Neuronal stem cell (in vitro differentiated cells): ENCODE data around the gene STX1B.

Source experiments
- DNase-seq: peaks from one replicate; pipeline ENCODE4 v3.0.0-alpha.2; 2013; ENCODE audit warnings: low spot score
- H2AFZ ChIP-seq: one replicate; pipeline ENCODE4 v1.6.1; 2013; ENCODE audit warnings: mild to moderate bottlenecking, low read length, inconsistent platforms
- H2AK5ac ChIP-seq: 2 replicates; pipeline ENCODE4 v1.6.1; 2013; ENCODE audit warnings: low read depth, mild to moderate bottlenecking, inconsistent platforms, low read length, moderate library complexity, mixed read lengths
- H2BK120ac ChIP-seq: 2 replicates; pipeline ENCODE4 v1.6.1; 2013; ENCODE audit warnings: low read depth, mild to moderate bottlenecking, inconsistent platforms, low read length, moderate library complexity, mixed read lengths
- H2BK12ac ChIP-seq: one replicate; pipeline ENCODE4 v1.6.1; 2013; ENCODE audit warnings: low read length, inconsistent platforms
- H2BK15ac ChIP-seq: 2 replicates; pipeline ENCODE4 v1.6.1; 2013; ENCODE audit warnings: mild to moderate bottlenecking, low read length, inconsistent platforms, mixed read lengths
- H2BK5ac ChIP-seq: one replicate; pipeline ENCODE4 v1.6.1; 2013; ENCODE audit warnings: inconsistent platforms, mild to moderate bottlenecking, low read length, moderate library complexity
- H3K14ac ChIP-seq: one replicate; pipeline ENCODE4 v1.6.1; 2013; ENCODE audit warnings: low read length, inconsistent platforms
- H3K18ac ChIP-seq: 2 replicates; pipeline ENCODE4 v1.6.1; 2013; ENCODE audit warnings: low read length, inconsistent platforms
- H3K23ac ChIP-seq: 2 replicates; pipeline ENCODE4 v1.6.1; 2013; ENCODE audit warnings: low read depth, mild to moderate bottlenecking, mixed read lengths, low read length, inconsistent platforms; ENCODE audit not compliant: poor library complexity
- H3K27ac ChIP-seq: replicated peaks from 3 replicates; pipeline ENCODE4 v1.5.1; 2013; ENCODE audit warnings: low read length, inconsistent platforms
- H3K27me3 ChIP-seq, 3 experiments: 2 replicates each; pipeline ENCODE4 v1.6.1; 2013; ENCODE audit warnings: low read length in 3 of 3, mild to moderate bottlenecking in 2 of 3, inconsistent platforms in 1 of 3, low read depth in 1 of 3, mixed read lengths in 1 of 3, moderate library complexity in 1 of 3; ENCODE audit not compliant: control insufficient read depth in 3 of 3, insufficient read depth in 3 of 3
- H3K36me3 ChIP-seq, 2 donors: replicated peaks in 1 of 2; 2 replicates each; pipeline ENCODE4 v1.6.1; 2013; ENCODE audit warnings: low read length in 2 of 2; ENCODE audit not compliant: control insufficient read depth in 2 of 2, insufficient read depth in 2 of 2
- H3K4ac ChIP-seq: 2 replicates; pipeline ENCODE4 v1.6.1; 2013; ENCODE audit warnings: inconsistent platforms, mild to moderate bottlenecking, low read length, moderate library complexity
- H3K4me1 ChIP-seq, 2 donors: 1 replicate in 1 of 2; 2 replicates in 1 of 2; pipeline ENCODE4 v1.6.1; 2013; ENCODE audit warnings: low read length in 2 of 2, low read depth in 1 of 2; ENCODE audit not compliant: control insufficient read depth in 2 of 2, insufficient read depth in 1 of 2
- H3K4me2 ChIP-seq: one replicate; pipeline ENCODE4 v1.6.1; 2013; ENCODE audit warnings: mild to moderate bottlenecking, low read length, inconsistent platforms; ENCODE audit not compliant: insufficient read depth, poor library complexity, severe bottlenecking
- H3K4me3 ChIP-seq, 2 donors: 2 replicates each; pipeline ENCODE4 v1.5.1; 2013; ENCODE audit warnings: low read length in 2 of 2, mild to moderate bottlenecking in 2 of 2, inconsistent platforms in 1 of 2, moderate library complexity in 1 of 2
- H3K79me1 ChIP-seq: one replicate; pipeline ENCODE4 v1.6.1; 2013; ENCODE audit warnings: low read depth, mild to moderate bottlenecking, inconsistent platforms, low read length, moderate library complexity
- H3K9ac ChIP-seq: one replicate; pipeline ENCODE4 v1.6.1; 2013; ENCODE audit warnings: mild to moderate bottlenecking, low read depth, low read length, inconsistent platforms; ENCODE audit not compliant: poor library complexity
- H3K9me3 ChIP-seq, 2 donors: replicated peaks in 1 of 2; 2 replicates each; pipeline versions ENCODE3 to v1.6.1; 2013; ENCODE audit warnings: low read length in 2 of 2, mild to moderate bottlenecking in 2 of 2, inconsistent platforms in 1 of 2, low read depth in 1 of 2, mixed read lengths in 1 of 2, moderate library complexity in 1 of 2; ENCODE audit not compliant: control insufficient read depth in 2 of 2, insufficient read depth in 1 of 2
- H4K8ac ChIP-seq: one replicate; pipeline ENCODE4 v1.6.1; 2013; ENCODE audit warnings: low read depth, mild to moderate bottlenecking, inconsistent platforms, low read length, moderate library complexity
- H4K91ac ChIP-seq: one replicate; pipeline ENCODE4 v1.6.1; 2013; ENCODE audit warnings: low read length, low read depth, mild to moderate bottlenecking, inconsistent platforms; ENCODE audit not compliant: poor library complexity
- WGBS, 2 donors: extraction: QIAGEN DNeasy Blood & Tissue Kit; methylation state at CpG; one replicate each; pipeline ENCODE4 v1.1.7; 2013; ENCODE audit warnings: missing lambda C conversion rate in 2 of 2, mixed read lengths in 1 of 2; ENCODE audit not compliant: insufficient read length in 2 of 2, insufficient replicate concordance in 1 of 2; ENCODE audit errors: extremely low coverage in 2 of 2; 5-methylcytosine and 5-hydroxymethylcytosine counted together

Gene STX1B

DNA sequence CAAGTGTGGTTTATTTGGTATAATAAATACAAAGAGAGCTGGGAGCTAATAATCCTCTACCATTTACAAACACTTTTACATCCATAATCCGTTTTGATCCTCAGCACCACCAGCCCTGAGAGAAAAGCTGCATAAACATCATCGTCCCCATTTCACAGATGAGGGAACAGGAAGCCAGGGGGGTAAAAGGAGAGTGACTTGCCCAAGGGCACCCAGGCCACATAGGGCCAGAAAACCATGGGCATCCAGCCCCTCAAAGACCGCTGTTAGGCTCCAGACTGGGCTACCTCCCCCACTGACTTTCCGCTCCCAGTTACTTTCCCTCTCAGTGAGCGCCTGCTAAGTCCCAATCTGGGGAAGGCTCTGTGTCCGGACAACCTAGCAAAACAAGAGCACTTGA, 6.7 kb downstream of the STX1B start:
- H2BK12ac ChIP-seq: no peak overlapping the region
- no peak overlapping the region for H2BK120ac ChIP-seq
- no peak for DNase-seq
- H3K79me1 ChIP-seq: peaks cover 5% of the 10 kb centered on the region
- H2AFZ ChIP-seq: no peak overlapping the region
- no peak overlapping the region for H4K8ac ChIP-seq
- H2AK5ac ChIP-seq: no peak overlapping the region
- no peak overlapping the region for H2BK5ac ChIP-seq
- no peak overlapping the region for H4K91ac ChIP-seq
- no peak overlapping the region for H3K4me2 ChIP-seq
- no peak overlapping the region for H3K23ac ChIP-seq
- peaks cover 0 to 5% of the 10 kb centered on the region in 2 donors for H3K36me3 ChIP-seq
- no peak overlapping the region for H2BK15ac ChIP-seq
- H3K18ac ChIP-seq: no peak overlapping the region
- no peak overlapping the region for H3K4ac ChIP-seq
- H3K4me3 ChIP-seq: no peak overlapping the region
- H3K14ac ChIP-seq: no peak overlapping the region
- H3K27ac ChIP-seq: no peak overlapping the region
- H3K4me1 ChIP-seq: peaks cover 4 to 17% of the 10 kb centered on the region in 2 donors
- no peaks in the 10 kb centered on the region for H3K9me3 ChIP-seq
- no CpG with 5 or more reads among the region's 6 CpGs for WGBS, 2 donors
- H3K9ac ChIP-seq: no peak overlapping the region
- H3K27me3 ChIP-seq: no peaks in the 10 kb centered on the region

DNA sequence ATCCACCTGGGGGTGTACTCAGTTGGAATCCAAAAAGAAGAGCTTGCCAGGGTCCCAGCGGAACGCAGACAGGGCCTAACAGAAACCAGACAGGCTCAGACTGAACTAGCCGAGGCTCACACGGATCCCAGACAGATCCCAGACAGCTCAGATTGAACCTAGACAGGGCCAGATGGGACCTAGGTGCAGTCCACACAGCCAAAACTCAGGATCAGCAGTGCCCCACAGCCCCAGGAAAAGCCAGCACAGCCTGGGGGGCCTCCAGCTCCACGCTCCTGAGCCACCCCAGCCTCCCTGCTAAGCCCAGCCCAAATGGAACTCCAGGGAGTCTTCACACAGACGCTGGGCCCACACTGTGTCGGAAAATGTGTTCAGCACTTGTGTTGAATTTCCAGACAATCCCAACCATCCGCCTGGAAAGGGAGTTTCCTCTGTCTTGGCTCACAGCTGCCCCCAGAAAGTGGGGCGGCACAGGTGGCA, 7.5 kb downstream of the STX1B start:
- peaks cover 0 to 5% of the 10 kb centered on the region in 2 donors for H3K36me3 ChIP-seq
- H2BK5ac ChIP-seq: no peak overlapping the region
- no peak overlapping the region for H3K23ac ChIP-seq
- H3K9ac ChIP-seq: no peak overlapping the region
- no CpG with 5 or more reads among the region's 9 CpGs for WGBS, 2 donors
- H3K79me1 ChIP-seq: peaks cover 5% of the 10 kb centered on the region
- peaks cover 0 to under 1% (median 0%) of the 10 kb centered on the region in 3 experiments for H3K27me3 ChIP-seq
- H3K27ac ChIP-seq: no peak overlapping the region
- H3K14ac ChIP-seq: no peak overlapping the region
- no peak overlapping the region for H3K4me3 ChIP-seq
- no peak overlapping the region for H4K8ac ChIP-seq
- no peak overlapping the region for H3K18ac ChIP-seq
- H4K91ac ChIP-seq: no peak overlapping the region
- no peak overlapping the region for H2AK5ac ChIP-seq
- no peak overlapping the region for H2BK120ac ChIP-seq
- H3K9me3 ChIP-seq: no peaks in the 10 kb centered on the region
- peaks cover 4 to 17% of the 10 kb centered on the region in 2 donors for H3K4me1 ChIP-seq
- no peak overlapping the region for H3K4me2 ChIP-seq
- peak overlapping the region; percentile 15 for H2AFZ ChIP-seq
- H2BK15ac ChIP-seq: no peak overlapping the region
- H2BK12ac ChIP-seq: no peak overlapping the region
- H3K4ac ChIP-seq: no peak overlapping the region
- no peak for DNase-seq

DNA sequence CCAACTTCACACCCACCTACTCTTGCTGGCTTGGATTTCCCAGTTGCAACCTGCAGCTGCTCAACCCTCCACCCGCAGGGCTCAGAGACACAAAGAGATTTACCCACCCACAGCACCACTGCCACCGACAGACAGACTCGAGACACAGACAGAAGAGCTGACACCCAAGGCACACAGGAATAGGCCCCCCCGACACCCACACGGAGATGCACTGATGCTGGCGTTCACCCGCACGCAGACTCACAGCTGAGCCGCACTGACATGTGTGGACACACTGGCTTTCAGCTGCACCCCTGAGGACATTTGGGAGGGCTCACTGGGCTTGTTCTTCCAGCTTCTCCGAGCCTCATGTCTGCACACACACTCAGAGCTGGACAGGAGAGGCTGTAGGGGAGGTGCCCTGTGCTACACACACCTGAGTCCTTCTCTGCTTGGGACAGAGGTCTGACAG, 8.2 kb downstream of the STX1B start:
- peaks cover 0 to 6% (median 0%) of the 10 kb centered on the region in 3 experiments for H3K27me3 ChIP-seq
- WGBS, 2 donors: no CpG with 5 or more reads among the region's 10 CpGs

DNA sequence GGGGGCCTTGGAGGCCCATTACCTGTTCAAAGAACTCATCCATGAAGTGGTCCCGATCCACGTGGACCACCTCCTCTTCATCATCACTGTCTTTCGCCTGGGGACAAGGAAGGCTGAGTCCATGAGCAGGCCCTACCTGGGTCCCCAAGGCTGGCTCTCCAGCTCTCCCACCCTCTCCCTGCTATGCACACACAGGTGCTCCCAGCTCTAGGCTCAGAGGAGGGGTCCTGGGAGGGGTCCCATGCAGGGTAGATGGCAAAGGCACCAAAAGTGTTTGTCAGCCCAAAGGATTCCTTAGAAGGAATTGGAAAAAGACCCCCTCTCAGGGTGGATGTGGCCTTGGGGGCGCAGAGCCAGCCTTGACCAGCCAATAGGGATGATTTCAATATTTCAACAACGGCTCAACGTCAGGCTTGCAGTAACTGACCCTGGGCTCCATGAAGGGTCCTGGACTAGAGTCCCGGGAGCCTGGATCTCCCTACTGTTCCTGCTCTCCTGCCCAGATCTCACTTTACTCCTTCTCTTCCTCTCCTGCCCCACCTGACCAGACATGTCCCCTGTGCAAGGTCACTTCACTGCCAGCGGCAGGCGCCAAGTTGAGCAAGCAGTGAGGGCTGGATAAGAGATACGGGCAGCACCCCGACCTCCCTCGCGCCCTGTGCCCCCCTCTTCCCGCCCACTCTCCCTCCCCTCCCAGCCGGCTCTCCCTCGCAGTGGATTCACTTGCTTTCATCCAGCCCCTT, 8.8 kb downstream of the STX1B start:
- Histone ChIP-seq H3K27ac (no peak overlapping the region), H3K9me3 (no peaks in the 10 kb centered on the region), H2BK120ac (no peak overlapping the region), H4K91ac (no peak overlapping the region), H2BK15ac (no peak overlapping the region), H3K27me3 (peaks cover 0 to 10% (median 0%) of the 10 kb centered on the region in 3 experiments), H3K14ac (no peak overlapping the region), H3K18ac (peak overlapping the region; percentile 9), H3K4ac (no peak overlapping the region), H4K8ac (no peak overlapping the region), H3K23ac (no peak overlapping the region), H2AK5ac (no peak overlapping the region), H3K4me2 (no peak overlapping the region), H3K79me1 (peaks cover 5% of the 10 kb centered on the region), H3K36me3 (peaks cover 0 to 5% of the 10 kb centered on the region in 2 donors), H2BK5ac (no peak overlapping the region), H2BK12ac (no peak overlapping the region), H3K4me1 (peaks cover 12 to 17% of the 10 kb centered on the region in 2 donors), H2AFZ (peak overlapping the region; percentile 29), H3K4me3 (no peak overlapping the region), H3K9ac (no peak overlapping the region)
- WGBS, 2 donors: no CpG with 5 or more reads among the region's 16 CpGs
- DNase-seq: no peak

More for the DNA sequence above, 8.2 kb downstream of the STX1B start:
- H2BK15ac ChIP-seq: no peak overlapping the region
- no peak overlapping the region for H3K18ac ChIP-seq
- peaks cover 9 to 17% of the 10 kb centered on the region in 2 donors for H3K4me1 ChIP-seq
- no peak overlapping the region for H4K91ac ChIP-seq
- no peak overlapping the region for H2AK5ac ChIP-seq
- H3K23ac ChIP-seq: no peak overlapping the region
- no peak overlapping the region for H3K14ac ChIP-seq
- no peak overlapping the region for H2BK12ac ChIP-seq
- no peak overlapping the region for H3K4me3 ChIP-seq
- H3K9me3 ChIP-seq: no peaks in the 10 kb centered on the region
- peaks cover 0 to 5% of the 10 kb centered on the region in 2 donors for H3K36me3 ChIP-seq
- peaks cover 5% of the 10 kb centered on the region for H3K79me1 ChIP-seq
- no peak overlapping the region for H3K4me2 ChIP-seq
- H3K27ac ChIP-seq: no peak overlapping the region
- no peak overlapping the region for H2BK5ac ChIP-seq
- no peak overlapping the region for H3K9ac ChIP-seq
- H4K8ac ChIP-seq: no peak overlapping the region
- H2AFZ ChIP-seq: peak overlapping the region; percentile 29
- H2BK120ac ChIP-seq: no peak overlapping the region
- H3K4ac ChIP-seq: no peak overlapping the region
- DNase-seq: no peak
